HEK293 (cell line): ENCODE results near the gene TMEM259.
A peak's percentile ranks its signal among the peaks of the same experiment; 100 is the strongest.

Source experiments
- CTCF ChIA-PET: fragments of 350-600 bp; formaldehyde crosslinking; extraction: SDS; loops from one replicate; lab custom pipeline; 2021; ENCODE audit warnings: antibody characterized with exemption; lab: Yijun Ruan, JAX
- POLR2A ChIA-PET: fragments of 300-600 bp; formaldehyde crosslinking; extraction: SDS; loops from one replicate; lab custom pipeline; 2020; ENCODE audit warnings: antibody characterized with exemption, inconsistent platforms; lab: Yijun Ruan, JAX
- H3K27ac ChIP-seq: fragments of 200-500 bp; sonication (Bioruptor generic); 2 replicates; pipeline ENCODE4 v1.5.1; 2014; ENCODE audit warnings: low read depth, low read length, control low read depth, inconsistent platforms; ENCODE audit errors: extremely low read depth
- H3K36me3 ChIP-seq, 2 experiments: fragments of 200-500 bp in 1 of 2; sonication (Bioruptor generic) in 1 of 2; 1 replicate in 1 of 2; 2 replicates in 1 of 2; pipeline ENCODE4 v1.5.1; 2014 to 2017; ENCODE audit warnings: inconsistent platforms in 2 of 2, low read length in 2 of 2; ENCODE audit not compliant: control insufficient read depth in 2 of 2, insufficient read depth in 1 of 2
- H3K4me1 ChIP-seq: fragments of 200-500 bp; sonication (Bioruptor generic); 2 replicates; pipeline ENCODE4 v1.5.1; 2014; ENCODE audit warnings: mild to moderate bottlenecking, low read length, inconsistent platforms; ENCODE audit not compliant: control insufficient read depth, insufficient read depth
- H3K4me3 ChIP-seq: 2 replicates; pipeline ENCODE4 v1.5.1; 2011; ENCODE audit warnings: low read depth, mild to moderate bottlenecking, control low read depth, low read length, moderate library complexity
- H3K9me3 ChIP-seq: fragments of 200-500 bp; sonication (Bioruptor generic); 2 replicates; pipeline ENCODE4 v1.5.1; 2014; ENCODE audit warnings: low read depth, low read length, inconsistent platforms; ENCODE audit not compliant: control insufficient read depth, insufficient read depth
- BCL11A ChIP-seq: fragments of 450-650 bp; formaldehyde crosslinking; IDR thresholded peaks from 2 replicates; pipeline ENCODE4 v1.5.1; 2016; ENCODE audit warnings: low read depth, missing biosample characterization, missing genetic modification characterization
- BCL11B ChIP-seq: fragments of 450-650 bp; formaldehyde crosslinking; IDR thresholded peaks from 2 replicates; pipeline ENCODE4 v1.5.1; 2016; ENCODE audit warnings: low read depth, missing biosample characterization, missing genetic modification characterization
- CTCF ChIP-seq: fragments of 450-650 bp; formaldehyde crosslinking; IDR thresholded peaks from 2 replicates; pipeline ENCODE4 v1.5.1; 2016; ENCODE audit warnings: missing biosample characterization, missing genetic modification characterization
- GLIS1 ChIP-seq: fragments of 450-650 bp; formaldehyde crosslinking; IDR thresholded peaks from 2 replicates; pipeline ENCODE4 v1.5.1; 2016; ENCODE audit warnings: missing biosample characterization, missing genetic modification characterization
- GLIS2 ChIP-seq: fragments of 450-650 bp; formaldehyde crosslinking; IDR thresholded peaks from 2 replicates; pipeline ENCODE4 v1.5.1; 2016; ENCODE audit warnings: missing biosample characterization, missing genetic modification characterization
- HIC1 ChIP-seq: fragments of 450-650 bp; formaldehyde crosslinking; IDR thresholded peaks from 2 replicates; pipeline ENCODE4 v1.5.1; 2016; ENCODE audit warnings: missing biosample characterization, missing genetic modification characterization
- KLF1 ChIP-seq: fragments of 450-650 bp; formaldehyde crosslinking; IDR thresholded peaks from 2 replicates; pipeline ENCODE4 v1.5.1; 2016; ENCODE audit warnings: missing biosample characterization, missing genetic modification characterization
- KLF8 ChIP-seq: fragments of 450-650 bp; formaldehyde crosslinking; IDR thresholded peaks from 2 replicates; pipeline ENCODE4 v1.5.1; 2016; ENCODE audit warnings: missing biosample characterization, missing genetic modification characterization
- ZBTB7A ChIP-seq: fragments of 450-650 bp; formaldehyde crosslinking; IDR thresholded peaks from 2 replicates; pipeline ENCODE4 v1.5.1; 2016; ENCODE audit warnings: low read depth, missing biosample characterization, missing genetic modification characterization
- ZFP41 ChIP-seq: fragments of 450-650 bp; formaldehyde crosslinking; IDR thresholded peaks from 2 replicates; pipeline ENCODE4 v1.5.1; 2016; ENCODE audit warnings: missing biosample characterization, missing genetic modification characterization, borderline replicate concordance
- ZFP69B ChIP-seq: fragments of 450-650 bp; formaldehyde crosslinking; IDR thresholded peaks from 2 replicates; pipeline ENCODE4 v1.5.1; 2016; ENCODE audit warnings: missing biosample characterization, missing genetic modification characterization
- ZIC2 ChIP-seq: fragments of 450-650 bp; formaldehyde crosslinking; IDR thresholded peaks from 2 replicates; pipeline ENCODE4 v1.5.1; 2016; ENCODE audit warnings: missing biosample characterization, missing genetic modification characterization
- ZNF146 ChIP-seq: fragments of 450-650 bp; formaldehyde crosslinking; IDR thresholded peaks from 2 replicates; pipeline ENCODE4 v1.5.1; 2016; ENCODE audit warnings: missing biosample characterization, missing genetic modification characterization
- ZNF16 ChIP-seq: fragments of 450-650 bp; formaldehyde crosslinking; IDR thresholded peaks from 2 replicates; pipeline ENCODE4 v1.5.1; 2016; ENCODE audit warnings: low read depth, missing biosample characterization, missing genetic modification characterization
- ZNF174 ChIP-seq: fragments of 450-650 bp; formaldehyde crosslinking; IDR thresholded peaks from 2 replicates; pipeline ENCODE4 v1.5.0; 2017; ENCODE audit warnings: missing biosample characterization, mild to moderate bottlenecking, missing genetic modification characterization
- ZNF202 ChIP-seq: fragments of 450-650 bp; formaldehyde crosslinking; IDR thresholded peaks from 2 replicates; pipeline ENCODE4 v1.5.1; 2016; ENCODE audit warnings: missing biosample characterization, missing genetic modification characterization, borderline replicate concordance
- ZNF341 ChIP-seq: fragments of 450-650 bp; formaldehyde crosslinking; IDR thresholded peaks from 2 replicates; pipeline ENCODE4; 2016; ENCODE audit warnings: low read depth, missing biosample characterization, missing genetic modification characterization
- ZNF585B ChIP-seq: fragments of 450-650 bp; formaldehyde crosslinking; IDR thresholded peaks from 2 replicates; pipeline ENCODE4 v1.5.1; 2016; ENCODE audit warnings: missing biosample characterization, missing genetic modification characterization
- ZNF600 ChIP-seq: fragments of 450-650 bp; formaldehyde crosslinking; IDR thresholded peaks from 2 replicates; pipeline ENCODE4 v1.5.1; 2016; ENCODE audit warnings: missing biosample characterization, missing genetic modification characterization
- ZNF658 ChIP-seq: fragments of 450-650 bp; formaldehyde crosslinking; IDR thresholded peaks from 2 replicates; pipeline ENCODE4; 2016; ENCODE audit warnings: missing biosample characterization, missing genetic modification characterization
- ZSCAN4 ChIP-seq: fragments of 450-650 bp; formaldehyde crosslinking; IDR thresholded peaks from 2 replicates; pipeline ENCODE4 v1.5.1; 2017; ENCODE audit warnings: missing biosample characterization, missing genetic modification characterization
- TF ChIP-seq, protein P1 (sequence below): fragments of 450-650 bp; formaldehyde crosslinking; IDR thresholded peaks from 2 replicates; pipeline ENCODE4 v1.5.1; 2016; ENCODE audit warnings: missing biosample characterization, missing genetic modification characterization

The TMEM259 gene

GRCh38 chr19:1008268-1009040, 12.5 kb downstream of the TMEM259 start (continued):
- TF ChIP-seq CTCF (tag by site-specific recombination) (no peak), KLF8 (tag by site-specific recombination) (peak; percentile 82), ZFP41 (tag by site-specific recombination) (no peak), ZNF174 (tag by site-specific recombination) (no peak)

- H3K4me3 ChIP-seq: no peak overlapping the region
- no peaks in the 10 kb centered on the region for H3K4me1 ChIP-seq
- TF ChIP-seq ZBTB7A (tag by site-specific recombination) (peak; percentile 72; the same call in 1 of the 2 replicates), ZNF16 (tag by site-specific recombination) (peak; percentile 24; the same call in 1 of the 2 replicates), GLIS2 (tag by site-specific recombination) (0 out of 2 replicates have a peak, but pooled peaks have one; percentile 20), KLF1 (peak; percentile 2; the same call in 1 of the 2 replicates), BCL11A (peak; percentile 73), ZSCAN4 (tag by site-specific recombination) (no peak), ZNF585B (tag by site-specific recombination) (no peak), BCL11B (tag by site-specific recombination) (peak; percentile 34; the same call in 1 of the 2 replicates), ZNF202 (tag by site-specific recombination) (0 out of 2 replicates have a peak, but pooled peaks have one; percentile 14), KLF8 (tag by site-specific recombination) (peak; percentile 72)
- no peaks in the 10 kb centered on the region for H3K9me3 ChIP-seq
- peaks cover 0 to 28% of the 10 kb centered on the region in 2 experiments; a peak in 1 of 3 replicates for H3K36me3 ChIP-seq
- ChIA-PET POLR2A (interaction anchor here (1.3 kb wide), 1 partner anchor 8 kb away, joined by 4 read pairs; no protein-coding TSS in a partner anchor), CTCF (no interaction called here)
- H3K27ac ChIP-seq: no peak overlapping the region
Measured at GRCh38 chr19:1007399-1008251, 13.3 kb downstream of the TMEM259 start.

DNA sequence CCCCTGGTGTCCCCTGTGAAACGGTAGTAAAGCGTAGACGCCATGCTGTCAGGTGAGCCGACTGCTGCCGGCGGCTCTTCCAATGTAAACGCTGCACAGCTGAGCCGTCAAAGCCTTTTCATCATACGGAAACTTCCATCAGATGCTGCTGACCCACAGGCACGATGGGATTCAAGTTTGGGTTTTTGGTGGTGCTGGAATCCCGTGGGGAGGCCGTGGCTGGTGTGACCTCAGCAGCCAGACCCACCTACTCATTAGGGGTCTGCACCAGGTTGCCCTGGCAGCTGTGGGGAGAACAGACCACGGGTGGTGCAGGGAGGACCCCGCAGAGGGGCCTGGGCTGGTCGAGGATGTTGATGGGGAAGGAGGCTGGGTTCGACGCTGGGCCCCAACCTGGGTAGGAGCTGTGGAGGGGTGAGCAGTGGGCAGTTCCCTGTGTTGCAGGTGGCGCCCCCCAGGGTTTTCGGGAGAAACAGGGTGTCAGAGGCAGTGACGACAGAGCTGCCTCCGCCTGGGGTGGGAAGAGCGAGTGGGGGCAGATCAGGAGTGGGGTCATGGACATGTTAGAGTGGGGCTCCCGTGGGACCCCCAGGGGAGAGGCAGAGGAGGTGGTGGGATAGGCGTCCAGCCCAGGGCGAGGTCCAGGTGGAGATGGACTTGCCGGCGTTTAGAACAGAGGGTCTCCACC, 14.1 kb downstream of the TMEM259 start:
- no peak overlapping the region for H3K4me3 ChIP-seq
- no peaks in the 10 kb centered on the region for H3K9me3 ChIP-seq
- H3K36me3 ChIP-seq: peaks cover 0 to 20% of the 10 kb centered on the region in 2 experiments; a peak in 1 of 3 replicates
- no peaks in the 10 kb centered on the region for H3K4me1 ChIP-seq
- ChIA-PET CTCF (interaction anchor here (0.6 to 1.5 kb wide), 2 partner anchors 12 to 234 kb away, joined by 4 read pairs; no protein-coding TSS in a partner anchor), POLR2A (interaction anchor here (1.3 kb wide), 1 partner anchor 9 kb away, joined by 4 read pairs; no protein-coding TSS in a partner anchor)
- H3K27ac ChIP-seq: no peak overlapping the region
- TF ChIP-seq ZFP69B (tag by site-specific recombination): peak; percentile 24; the same call in 1 of the 2 replicates
- TF ChIP-seq ZNF146 (tag by site-specific recombination): no peak
- no peak for TF ChIP-seq ZNF658
- TF ChIP-seq KLF1: peak; percentile 64; the same call in 1 of the 2 replicates
- TF ChIP-seq GLIS1 (tag by site-specific recombination): peak; percentile 53
- TF ChIP-seq, protein P1, sequence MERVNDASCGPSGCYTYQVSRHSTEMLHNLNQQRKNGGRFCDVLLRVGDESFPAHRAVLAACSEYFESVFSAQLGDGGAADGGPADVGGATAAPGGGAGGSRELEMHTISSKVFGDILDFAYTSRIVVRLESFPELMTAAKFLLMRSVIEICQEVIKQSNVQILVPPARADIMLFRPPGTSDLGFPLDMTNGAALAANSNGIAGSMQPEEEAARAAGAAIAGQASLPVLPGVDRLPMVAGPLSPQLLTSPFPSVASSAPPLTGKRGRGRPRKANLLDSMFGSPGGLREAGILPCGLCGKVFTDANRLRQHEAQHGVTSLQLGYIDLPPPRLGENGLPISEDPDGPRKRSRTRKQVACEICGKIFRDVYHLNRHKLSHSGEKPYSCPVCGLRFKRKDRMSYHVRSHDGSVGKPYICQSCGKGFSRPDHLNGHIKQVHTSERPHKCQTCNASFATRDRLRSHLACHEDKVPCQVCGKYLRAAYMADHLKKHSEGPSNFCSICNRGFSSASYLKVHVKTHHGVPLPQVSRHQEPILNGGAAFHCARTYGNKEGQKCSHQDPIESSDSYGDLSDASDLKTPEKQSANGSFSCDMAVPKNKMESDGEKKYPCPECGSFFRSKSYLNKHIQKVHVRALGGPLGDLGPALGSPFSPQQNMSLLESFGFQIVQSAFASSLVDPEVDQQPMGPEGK: peak; percentile 70
- peak; percentile 51 for TF ChIP-seq ZNF341 (tag by site-specific recombination)
- TF ChIP-seq HIC1 (tag by site-specific recombination): peak; percentile 34; the same call in 1 of the 2 replicates
- no peak for TF ChIP-seq ZIC2 (tag by site-specific recombination)
- TF ChIP-seq ZNF600: peak; percentile 67; the same call in 1 of the 2 replicates
- TF ChIP-seq KLF8 (tag by site-specific recombination): peak; percentile 51; the same call in 1 of the 2 replicates
